Loucy (cell line): Measurements from ENCODE around the gene BRINP2.

ENCODE experiments used
- H2AFZ ChIP-seq: fragments of 200-600 bp; sonication (generic); 2 replicates; pipeline ENCODE4 v1.6.0; 2016; ENCODE audit warnings: antibody characterized with exemption, mild to moderate bottlenecking, low read length, moderate library complexity
- H3F3A ChIP-seq: fragments of 200-600 bp; 2 replicates; pipeline ENCODE4 v1.6.0; 2016; ENCODE audit warnings: antibody characterized with exemption, low read depth, mild to moderate bottlenecking
- H3K27me3 ChIP-seq: fragments of 200-600 bp; sonication (generic); 2 replicates; pipeline ENCODE4 v1.6.1; 2014; ENCODE audit warnings: low read length, mild to moderate bottlenecking; ENCODE audit not compliant: insufficient read depth, poor library complexity, severe bottlenecking
- H3K36me3 ChIP-seq: fragments of 200-600 bp; sonication (generic); 2 replicates; pipeline ENCODE4 v1.6.1; 2016; ENCODE audit warnings: low read length; ENCODE audit not compliant: insufficient read depth
- H3K4me1 ChIP-seq: fragments of 200-600 bp; sonication (generic); 2 replicates; pipeline ENCODE4 v1.5.1; 2014; ENCODE audit warnings: low read length, mild to moderate bottlenecking; ENCODE audit not compliant: insufficient read depth, poor library complexity, severe bottlenecking
- H3K4me2 ChIP-seq: fragments of 200-600 bp; sonication (generic); 2 replicates; pipeline ENCODE4 v1.6.0; 2014; ENCODE audit warnings: antibody characterized with exemption, low read length, low read depth, mild to moderate bottlenecking; ENCODE audit not compliant: poor library complexity, severe bottlenecking
- H3K4me3 ChIP-seq: fragments of 200-600 bp; sonication (generic); 2 replicates; pipeline ENCODE4 v1.5.1; 2014; ENCODE audit warnings: low read length, mild to moderate bottlenecking, mixed read lengths; ENCODE audit not compliant: poor library complexity, severe bottlenecking
- H3K79me2 ChIP-seq: fragments of 200-600 bp; sonication (generic); 2 replicates; pipeline ENCODE4 v1.6.1; 2014; ENCODE audit warnings: low read length; ENCODE audit not compliant: insufficient read depth
- H3K9ac ChIP-seq: fragments of 200-600 bp; sonication (generic); 2 replicates; pipeline ENCODE4 v1.6.0; 2014; ENCODE audit warnings: mild to moderate bottlenecking, low read depth, low read length, moderate library complexity; ENCODE audit not compliant: poor library complexity, severe bottlenecking
- H3K9me2 ChIP-seq: fragments of 200-600 bp; sonication (generic); replicated peaks from 2 replicates; pipeline ENCODE4 v1.6.1; 2016; ENCODE audit warnings: low read depth, low read length, mixed read lengths
- H3K9me3 ChIP-seq: fragments of 200-600 bp; sonication (generic); 2 replicates; pipeline ENCODE4 v1.6.1; 2014; ENCODE audit warnings: mild to moderate bottlenecking, antibody characterized with exemption, low read length, low read depth; ENCODE audit not compliant: insufficient read depth
- H4K20me1 ChIP-seq: fragments of 200-600 bp; sonication (generic); 2 replicates; pipeline ENCODE4 v1.6.0; 2014; ENCODE audit warnings: antibody characterized with exemption, low read length, mild to moderate bottlenecking; ENCODE audit not compliant: insufficient read depth, poor library complexity, severe bottlenecking
- CTCF ChIP-seq: fragments of 200-600 bp; sonication (generic); conservative IDR thresholded peaks from 2 replicates; pipeline ENCODE4 v1.5.1; 2014; ENCODE audit warnings: mild to moderate bottlenecking, antibody characterized with exemption, low read length
- EZH2phosphoT487 ChIP-seq: fragments of 200-600 bp; IDR thresholded peaks from 2 replicates; pipeline ENCODE4 v1.6.1; 2018; ENCODE audit warnings: antibody characterized with exemption, mild to moderate bottlenecking, moderate library complexity, borderline replicate concordance

Gene BRINP2

DNA sequence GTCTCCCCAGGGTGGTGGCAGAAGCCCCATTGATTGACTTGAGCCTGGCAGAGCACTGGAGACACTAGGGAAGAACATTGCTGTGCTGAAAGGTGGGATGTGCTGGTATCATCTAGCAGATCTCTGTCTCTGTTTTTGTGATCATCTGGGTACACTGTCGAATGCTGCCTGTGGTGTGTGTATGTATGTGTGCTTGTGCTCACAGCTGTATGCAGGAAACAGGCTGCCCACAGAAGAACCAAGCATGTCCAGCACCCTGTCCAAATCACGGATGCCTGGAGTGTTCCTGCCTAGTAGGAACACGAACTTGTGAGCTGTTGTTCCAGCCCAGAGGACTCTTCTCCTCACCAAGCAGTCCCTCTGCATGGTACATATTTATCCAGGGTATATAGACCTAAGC, 1.5 kb downstream of the BRINP2 start:
- no peak overlapping the region for H2AFZ ChIP-seq
- no peaks in the 10 kb centered on the region for H3K79me2 ChIP-seq
- no peaks in the 10 kb centered on the region for H3K9me3 ChIP-seq
- no peak overlapping the region for H3K4me2 ChIP-seq
- H3K9ac ChIP-seq: no peak overlapping the region
- H3K9me2 ChIP-seq: no peaks in the 10 kb centered on the region
- H3K27me3 ChIP-seq: no peaks in the 10 kb centered on the region
- no peak for TF ChIP-seq EZH2phosphoT487
- TF ChIP-seq CTCF: no peak
- no peaks in the 10 kb centered on the region for H3K4me1 ChIP-seq
- H4K20me1 ChIP-seq: no peaks in the 10 kb centered on the region
- H3F3A ChIP-seq: no peaks in the 10 kb centered on the region
- no peak overlapping the region for H3K4me3 ChIP-seq
- H3K36me3 ChIP-seq: no peaks in the 10 kb centered on the region

GRCh38 chr1:177172866-177173265, 2.1 kb downstream of the BRINP2 start:
- Histone ChIP-seq H2AFZ (no peak overlapping the region), H3K4me1 (no peaks in the 10 kb centered on the region), H3K4me2 (no peak overlapping the region), H3K36me3 (no peaks in the 10 kb centered on the region), H3K27me3 (no peaks in the 10 kb centered on the region), H3K79me2 (no peaks in the 10 kb centered on the region), H3K4me3 (no peak overlapping the region), H3K9ac (no peak overlapping the region), H4K20me1 (no peaks in the 10 kb centered on the region), H3K9me2 (no peaks in the 10 kb centered on the region), H3F3A (no peaks in the 10 kb centered on the region), H3K9me3 (no peaks in the 10 kb centered on the region)
- TF ChIP-seq EZH2phosphoT487 (no peak), CTCF (no peak)

- H2AFZ ChIP-seq: no peak overlapping the region
- no peaks in the 10 kb centered on the region for H3K9me3 ChIP-seq
- no peaks in the 10 kb centered on the region for H3K36me3 ChIP-seq
- no peaks in the 10 kb centered on the region for H3F3A ChIP-seq
- H4K20me1 ChIP-seq: no peaks in the 10 kb centered on the region
- no peak overlapping the region for H3K9ac ChIP-seq
- no peaks in the 10 kb centered on the region for H3K27me3 ChIP-seq
- no peak overlapping the region for H3K4me3 ChIP-seq
- TF ChIP-seq CTCF (no peak), EZH2phosphoT487 (no peak)
- H3K4me1 ChIP-seq: no peaks in the 10 kb centered on the region
- no peak overlapping the region for H3K4me2 ChIP-seq
- H3K79me2 ChIP-seq: no peaks in the 10 kb centered on the region
- H3K9me2 ChIP-seq: no peaks in the 10 kb centered on the region
These were observed 3.2 kb downstream of the BRINP2 start for GRCh38 chr1:177173976-177174375.
